Superior temporal gyrus (tissue), 1 donor: ENCODE data around the gene HNRNPA1L2.
"Not testable (repeated sequence)": the region's sequence is repeated elsewhere in the genome, so short reads cannot be mapped to it uniquely, and the experiment has no call there.

Experiments used
- DNase-seq: peaks from one replicate; pipeline ENCODE4 v3.0.0-alpha.2; 2016; ENCODE audit errors: extremely low spot score

HNRNPA1L2 gene

GRCh38 chr13:52644108-52644507 is 1.9 kb downstream of the HNRNPA1L2 start:
- no peak for DNase-seq

GRCh38 chr13:52646967-52647366 is 4.7 kb downstream of the HNRNPA1L2 start:
- no peak for DNase-seq

- DNase-seq: no peak
These were observed 8.5 kb downstream of the HNRNPA1L2 start for GRCh38 chr13:52650731-52651130.

- no peak for DNase-seq
These were observed 9.6 kb downstream of the HNRNPA1L2 start for GRCh38 chr13:52651897-52652195.

- DNase-seq: peak; percentile 99
These were observed 10.2 kb downstream of the HNRNPA1L2 start, which contains the start of gene SUGT1 for GRCh38 chr13:52652196-52652979. TSS of gene SUGT1 (plus strand) at chr13:52652836. CDS start at chr13:52652921, 85 bp downstream.

GRCh38 chr13:52652980-52653303 is 10.7 kb downstream of the HNRNPA1L2 start:
- no peak for DNase-seq

GRCh38 chr13:52659340-52659739 is 17.1 kb downstream of the HNRNPA1L2 start:
- DNase-seq: no peak

GRCh38 chr13:52664272-52664671 is 22.0 kb downstream of the HNRNPA1L2 start:
- DNase-seq: no peak

- peak; percentile 57 for DNase-seq
These were observed 23.1 kb downstream of the HNRNPA1L2 start for GRCh38 chr13:52665325-52665724.

GRCh38 chr13:52669677-52670076 is 27.4 kb downstream of the HNRNPA1L2 start:
- no peak for DNase-seq

GRCh38 chr13:52670726-52671125 is 28.5 kb downstream of the HNRNPA1L2 start:
- no peak for DNase-seq

- DNase-seq: no peak
These were observed 31.2 kb downstream of the HNRNPA1L2 start for GRCh38 chr13:52673465-52673864.

GRCh38 chr13:52677823-52678222 is 35.6 kb downstream of the HNRNPA1L2 start:
- no peak for DNase-seq

GRCh38 chr13:52685806-52686205 is 43.6 kb downstream of the HNRNPA1L2 start:
- DNase-seq: not testable (repeated sequence)

- DNase-seq: no peak
These were observed 44.1 kb downstream of the HNRNPA1L2 start for GRCh38 chr13:52686376-52686775.
